Fibroblast of pulmonary artery (primary cell): ENCODE results near the gene EIF2B1.

Source experiments
- DNase-seq: peaks from one replicate; pipeline ENCODE4 v3.0.0-alpha.2; 2010; ENCODE audit warnings: low read depth
- H3K4me3 ChIP-seq: replicated peaks from 2 replicates; pipeline ENCODE4 v1.5.1; 2011; ENCODE audit warnings: low read depth, mild to moderate bottlenecking, control low read depth, low read length, moderate library complexity
- CTCF ChIP-seq: IDR thresholded peaks from 2 replicates; pipeline ENCODE4 v1.5.1; 2011; ENCODE audit warnings: mild to moderate bottlenecking, control low read depth, low read length, inconsistent platforms; ENCODE audit errors: missing control alignments

EIF2B1 gene

DNA sequence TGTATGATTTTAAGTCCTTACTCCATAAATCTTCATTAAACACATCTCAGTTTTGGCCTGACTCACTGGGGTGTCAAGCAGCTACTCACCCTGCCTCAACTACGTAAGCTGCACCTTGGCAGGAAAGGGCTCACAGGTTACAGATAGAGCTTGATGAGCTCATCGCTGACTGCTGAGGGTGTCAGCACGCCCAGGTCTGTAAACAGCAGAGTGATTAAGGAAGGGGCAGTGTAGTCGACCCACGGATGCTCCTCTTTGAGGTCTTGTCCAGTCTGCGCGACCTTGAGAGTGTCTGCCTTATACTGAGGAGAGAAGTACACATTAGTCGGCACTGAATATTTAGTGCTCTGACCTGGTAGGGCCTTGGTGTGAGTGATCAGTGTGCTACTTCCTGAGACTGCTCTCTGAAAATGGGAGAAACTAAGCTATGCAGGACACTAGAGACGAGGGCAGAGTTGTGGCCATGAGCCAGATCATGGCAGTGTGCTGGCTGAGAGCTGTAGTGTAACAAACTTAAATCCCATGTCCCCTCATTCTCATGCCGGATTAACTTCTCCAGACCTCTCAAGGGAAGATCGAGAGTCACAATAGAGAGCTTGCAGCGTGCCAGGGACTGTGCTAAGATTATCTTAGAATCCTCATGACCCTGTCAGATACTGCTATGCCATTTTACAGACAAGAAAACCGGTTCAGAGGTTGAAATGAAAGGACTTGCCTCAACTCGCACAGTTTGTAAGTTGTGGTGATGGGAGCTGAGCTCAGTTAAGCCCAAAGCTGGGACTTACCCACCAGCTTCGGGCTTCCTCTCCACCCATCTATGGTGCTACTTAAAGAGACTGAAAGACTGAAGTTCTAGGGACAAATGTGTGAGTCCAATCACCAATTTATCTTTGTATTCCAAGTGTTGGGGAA, 11.6 kb downstream of the EIF2B1 start:
- TF ChIP-seq CTCF: no peak
- no peak for DNase-seq
- H3K4me3 ChIP-seq: no peak overlapping the region

DNA sequence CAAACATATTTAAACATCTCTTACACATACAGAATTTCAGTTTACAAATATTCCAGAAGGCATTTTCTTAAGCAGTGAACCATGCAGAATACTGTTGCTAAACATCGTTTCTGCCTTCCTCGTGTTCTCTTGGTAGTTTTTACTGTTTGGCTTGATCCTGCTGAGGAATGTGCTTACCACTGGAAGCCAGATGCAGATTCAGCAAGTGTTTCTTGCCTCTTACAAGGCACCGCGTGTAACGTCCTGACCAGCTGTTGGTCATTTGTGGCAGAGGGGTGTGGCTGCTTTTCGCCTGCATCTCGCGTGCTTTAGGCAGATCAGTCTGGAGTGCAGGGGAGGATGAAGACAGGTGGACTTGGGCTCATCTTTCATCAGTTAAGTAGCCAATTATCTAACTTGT, 12.4 kb downstream of the EIF2B1 start:
- DNase-seq: no peak
- no peak for TF ChIP-seq CTCF
- H3K4me3 ChIP-seq: no peak overlapping the region

DNA sequence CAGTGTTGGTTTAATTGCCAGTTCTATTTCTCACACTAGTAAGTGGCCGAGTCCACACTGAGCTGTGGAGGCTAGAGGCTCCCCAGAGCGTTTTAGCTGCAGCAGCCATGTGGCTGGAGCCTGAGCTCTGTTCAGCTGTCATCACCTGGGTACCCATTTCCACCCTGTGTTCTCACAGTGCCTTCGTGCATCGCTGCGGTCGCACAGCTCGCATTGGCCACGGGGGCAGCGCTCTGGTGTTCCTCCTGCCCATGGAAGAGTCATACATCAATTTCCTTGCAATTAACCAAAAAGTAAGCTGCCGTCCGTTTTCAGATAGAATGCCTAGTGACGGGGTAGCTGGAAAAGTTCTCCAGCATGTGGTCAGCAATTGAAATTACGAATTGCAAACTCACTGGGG, 15.9 kb downstream of the EIF2B1 start:
- no peak for TF ChIP-seq CTCF
- DNase-seq: no peak
- no peak overlapping the region for H3K4me3 ChIP-seq

GRCh38 chr12:123617144-123617543, 16.3 kb downstream of the EIF2B1 start:
- H3K4me3 ChIP-seq: no peak overlapping the region
- DNase-seq: no peak
- TF ChIP-seq CTCF: no peak

DNA sequence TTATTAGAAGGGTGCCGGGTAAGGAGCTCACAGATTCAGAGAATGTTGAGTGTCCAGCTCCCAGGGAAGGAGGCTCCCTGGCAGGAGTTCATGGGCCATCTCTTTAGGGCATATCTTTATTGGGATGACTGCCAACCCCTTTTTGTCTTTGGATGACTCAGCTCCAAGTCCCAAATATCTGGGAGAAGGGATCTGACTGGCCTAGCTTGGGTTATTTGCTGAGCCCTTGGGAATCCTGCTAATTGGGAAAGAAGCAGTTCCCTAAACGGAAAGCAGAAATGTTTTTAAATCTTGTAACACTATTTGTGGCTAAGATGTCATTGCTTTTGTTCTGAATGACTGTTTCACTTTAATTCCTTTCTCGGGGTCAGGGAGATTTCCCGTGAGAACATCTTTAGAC, 19.0 kb downstream of the EIF2B1 start:
- DNase-seq: peak; percentile 54
- no peak overlapping the region for H3K4me3 ChIP-seq
- no peak for TF ChIP-seq CTCF

DNA sequence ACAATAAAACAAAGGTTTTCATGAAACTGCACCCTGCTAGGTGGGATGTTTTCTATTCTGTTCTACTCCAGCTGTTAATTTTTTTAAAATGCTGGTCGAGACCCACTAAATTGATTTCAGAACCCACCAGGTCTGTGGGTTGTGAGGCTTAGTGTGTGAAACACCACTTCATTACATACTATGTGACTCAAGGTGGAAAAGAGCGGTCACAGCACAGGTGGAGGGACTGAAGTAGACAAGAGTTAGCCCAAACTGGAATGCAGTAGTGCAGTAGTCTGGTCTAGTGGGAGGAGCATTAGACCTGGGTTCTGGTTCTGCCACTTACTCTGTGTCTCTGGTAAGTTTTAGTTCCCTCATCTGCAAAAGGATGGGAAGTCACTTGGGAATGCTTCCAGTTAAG, 19.4 kb downstream of the EIF2B1 start:
- DNase-seq: no peak
- TF ChIP-seq CTCF: no peak
- no peak overlapping the region for H3K4me3 ChIP-seq

GRCh38 chr12:123608182-123608581, 25.3 kb downstream of the EIF2B1 start:
- no peak for TF ChIP-seq CTCF
- no peak overlapping the region for H3K4me3 ChIP-seq

More at GRCh38 chr12:123608182-123608581, 25.3 kb downstream of the EIF2B1 start:
- DNase-seq: no peak
